ENCODE measurements around the gene FBXL2. TPM values are rescaled to one million over a fixed set of nuclear protein-coding genes. Genes with fewer than 3 reads are reported as not detected.
"Not testable (repeated sequence)": the region's sequence is repeated elsewhere in the genome, so short reads cannot be mapped to it uniquely, and the experiment has no call there.

Gene FBXL2
- total RNA-seq, 1 donor from 2014 or later, result 3.6 TPM

GRCh38 chr3:33312361-33312760 lies 35.1 kb downstream of the FBXL2 start:
- intact Hi-C loops (cut with DNase I), result no loop called here
- DNase-seq (ENCODE audit: low spot score), result no peak

GRCh38 chr3:33313331-33313730 lies 36.1 kb downstream of the FBXL2 start:
- intact Hi-C loops (cut with DNase I), result no loop called here

GRCh38 chr3:33314993-33315392 lies 37.8 kb downstream of the FBXL2 start:
- DNase-seq (ENCODE audit: low spot score), result no peak
- intact Hi-C loops (cut with DNase I), result no loop called here

More at GRCh38 chr3:33313331-33313730, 36.1 kb downstream of the FBXL2 start:
- DNase-seq (ENCODE audit: low spot score), result no peak

GRCh38 chr3:33315826-33316225 lies 38.6 kb downstream of the FBXL2 start:
- DNase-seq (ENCODE audit: low spot score), result no peak
- intact Hi-C loops (cut with DNase I), result no loop called here

- intact Hi-C loops (cut with DNase I), result no loop called here
- DNase-seq (ENCODE audit: low spot score), result no peak
Measured at GRCh38 chr3:33317963-33318709, 40.9 kb downstream of the FBXL2 start.

- intact Hi-C loops (cut with DNase I), result no loop called here
- no peak for DNase-seq (ENCODE audit: low spot score)
Measured at GRCh38 chr3:33318710-33319380, 41.6 kb downstream of the FBXL2 start.

GRCh38 chr3:33322412-33322811 lies 45.2 kb downstream of the FBXL2 start:
- intact Hi-C loops (cut with DNase I), result no loop called here
- no peak for DNase-seq (ENCODE audit: low spot score)

GRCh38 chr3:33331414-33331813 lies 54.2 kb downstream of the FBXL2 start:
- no peak for DNase-seq (ENCODE audit: low spot score)
- intact Hi-C loops (cut with DNase I), result no loop called here

GRCh38 chr3:33334364-33334763 lies 57.1 kb downstream of the FBXL2 start:
- intact Hi-C loops (cut with DNase I), result no loop called here
- no peak for DNase-seq (ENCODE audit: low spot score)

- intact Hi-C loops (cut with DNase I); DNase-seq (ENCODE audit: low spot score): not testable (repeated sequence)
Measured at GRCh38 chr3:33338936-33339465, 61.8 kb downstream of the FBXL2 start.

GRCh38 chr3:33339758-33340157 lies 62.5 kb downstream of the FBXL2 start:
- intact Hi-C loops (cut with DNase I), result no loop called here
- no peak for DNase-seq (ENCODE audit: low spot score)

- intact Hi-C loops (cut with DNase I), result no loop called here
- no peak for DNase-seq (ENCODE audit: low spot score)
Measured at GRCh38 chr3:33355611-33356010, 78.4 kb downstream of the FBXL2 start.

- no peak for DNase-seq (ENCODE audit: low spot score)
- intact Hi-C loops (cut with DNase I), result no loop called here
Measured at GRCh38 chr3:33358172-33358781, 81.0 kb downstream of the FBXL2 start.

- intact Hi-C loops (cut with DNase I), result no loop called here
- no peak for DNase-seq (ENCODE audit: low spot score)
Measured at GRCh38 chr3:33360136-33360825, 83.0 kb downstream of the FBXL2 start.

GRCh38 chr3:33363113-33363800 lies 86.0 kb downstream of the FBXL2 start:
- no peak for DNase-seq (ENCODE audit: low spot score)
- intact Hi-C loops (cut with DNase I), result no loop called here

GRCh38 chr3:33364060-33364459 lies 86.8 kb downstream of the FBXL2 start:
- DNase-seq (ENCODE audit: low spot score), result no peak
- intact Hi-C loops (cut with DNase I), result no loop called here

GRCh38 chr3:33364531-33365128 lies 87.4 kb downstream of the FBXL2 start:
- intact Hi-C loops (cut with DNase I), result no loop called here
- DNase-seq (ENCODE audit: low spot score), result no peak

GRCh38 chr3:33372218-33373081 lies 95.2 kb downstream of the FBXL2 start:
- intact Hi-C loops (cut with DNase I), result loop anchor here (1.0 to 5.0 kb wide), 2 partner anchors 241 to 425 kb away; no protein-coding TSS in a partner anchor
- no peak for DNase-seq (ENCODE audit: low spot score)

Measured in cardiac septum (tissue), 1 donor.